Kidney epithelial cell (primary cell): ENCODE measurements around the gene MYBPC2. TPM values are rescaled to one million over a fixed set of nuclear protein-coding genes. Genes with fewer than 3 reads are reported as not detected.
A peak's percentile ranks its signal among the peaks of the same experiment; 100 is the strongest.

ENCODE experiments used
- DNase-seq: peaks from one replicate; pipeline ENCODE4 v3.0.0-alpha.2; 2010; ENCODE audit warnings: low read depth
- H3K27me3 ChIP-seq: 2 replicates; pipeline ENCODE4 v1.6.0; 2011; ENCODE audit warnings: low read length; ENCODE audit not compliant: control insufficient read depth, insufficient read depth
- H3K36me3 ChIP-seq: 2 replicates; pipeline ENCODE4 v1.5.1; 2011; ENCODE audit warnings: low read length; ENCODE audit not compliant: control insufficient read depth, insufficient read depth
- H3K4me3 ChIP-seq: 2 replicates; pipeline ENCODE4 v1.5.1; 2011; ENCODE audit warnings: low read depth, mild to moderate bottlenecking, control low read depth, low read length
- total RNA-seq: library from RNA; depleted of rRNA; stranded (reverse); fragments of >200 nt; gene quantifications from 2 replicates; pipeline ENCODE4 v1.2.3, GENCODE V29; 2015
- TF ChIP-seq, protein P1 (sequence below): IDR thresholded peaks from 2 replicates; pipeline ENCODE4 v1.5.1; 2011; ENCODE audit warnings: mild to moderate bottlenecking, moderate library complexity, low read length, control low read depth, inconsistent platforms; ENCODE audit not compliant: insufficient read depth, poor library complexity, severe bottlenecking

The MYBPC2 gene
- total RNA-seq, 1 donor from 2014 or later: 0.21 TPM

DNA sequence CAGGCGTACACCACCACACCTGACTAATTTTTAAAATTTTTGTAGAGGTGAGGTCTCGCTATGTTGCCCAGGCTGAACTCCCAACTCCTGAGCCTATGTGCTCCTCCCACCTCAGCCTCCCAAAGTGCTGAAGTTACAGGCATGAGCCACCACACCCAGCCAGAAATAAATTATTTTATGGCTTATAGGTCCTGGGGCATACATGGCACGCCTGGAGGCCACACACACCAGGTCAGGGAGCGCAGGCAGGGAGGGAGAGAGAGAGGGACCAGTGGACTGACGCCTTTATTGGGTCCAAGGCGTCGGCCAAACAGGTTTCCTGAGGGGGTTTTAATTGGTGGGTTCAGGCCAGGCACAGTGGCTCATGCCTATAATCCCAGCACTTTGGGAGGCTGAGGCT is 7.1 kb upstream of the MYBPC2 start:
- peaks cover 17% of the 10 kb centered on the region for H3K27me3 ChIP-seq
- TF ChIP-seq, protein P1, sequence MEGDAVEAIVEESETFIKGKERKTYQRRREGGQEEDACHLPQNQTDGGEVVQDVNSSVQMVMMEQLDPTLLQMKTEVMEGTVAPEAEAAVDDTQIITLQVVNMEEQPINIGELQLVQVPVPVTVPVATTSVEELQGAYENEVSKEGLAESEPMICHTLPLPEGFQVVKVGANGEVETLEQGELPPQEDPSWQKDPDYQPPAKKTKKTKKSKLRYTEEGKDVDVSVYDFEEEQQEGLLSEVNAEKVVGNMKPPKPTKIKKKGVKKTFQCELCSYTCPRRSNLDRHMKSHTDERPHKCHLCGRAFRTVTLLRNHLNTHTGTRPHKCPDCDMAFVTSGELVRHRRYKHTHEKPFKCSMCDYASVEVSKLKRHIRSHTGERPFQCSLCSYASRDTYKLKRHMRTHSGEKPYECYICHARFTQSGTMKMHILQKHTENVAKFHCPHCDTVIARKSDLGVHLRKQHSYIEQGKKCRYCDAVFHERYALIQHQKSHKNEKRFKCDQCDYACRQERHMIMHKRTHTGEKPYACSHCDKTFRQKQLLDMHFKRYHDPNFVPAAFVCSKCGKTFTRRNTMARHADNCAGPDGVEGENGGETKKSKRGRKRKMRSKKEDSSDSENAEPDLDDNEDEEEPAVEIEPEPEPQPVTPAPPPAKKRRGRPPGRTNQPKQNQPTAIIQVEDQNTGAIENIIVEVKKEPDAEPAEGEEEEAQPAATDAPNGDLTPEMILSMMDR: no peak
- H3K36me3 ChIP-seq: no peaks in the 10 kb centered on the region
- no peak for DNase-seq
- H3K4me3 ChIP-seq: no peak overlapping the region

DNA sequence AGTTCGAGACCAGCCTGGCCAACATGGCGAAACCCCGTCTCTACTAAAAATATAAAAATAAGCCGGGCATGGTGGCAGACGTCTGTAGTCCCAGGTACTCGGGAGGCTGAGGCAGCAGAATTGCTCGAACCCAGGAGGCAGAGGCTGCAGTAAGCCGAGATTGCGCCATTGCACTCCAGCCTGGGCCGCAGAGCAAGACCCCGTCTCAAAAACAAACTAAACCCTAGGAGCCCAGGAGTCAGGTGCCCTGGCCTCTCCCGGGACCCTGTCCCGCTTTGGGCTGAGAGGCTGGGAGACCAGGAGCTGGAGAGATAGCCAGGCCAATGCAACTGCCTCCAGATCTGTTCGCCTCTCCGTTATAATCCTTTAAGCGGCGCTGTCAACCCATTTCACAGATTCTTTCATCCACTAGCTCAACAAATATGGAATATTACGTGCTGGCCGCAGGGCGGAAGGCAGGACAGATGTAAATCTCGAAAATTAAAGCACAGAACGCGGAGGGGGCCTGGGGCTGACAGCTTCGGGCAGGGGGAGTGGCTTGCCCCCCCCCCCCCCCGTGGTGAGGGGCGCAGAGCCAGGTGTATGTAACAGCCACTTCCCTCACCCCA is 5.3 kb upstream of the MYBPC2 start:
- DNase-seq: no peak
- TF ChIP-seq, protein P1: no peak
- no peaks in the 10 kb centered on the region for H3K36me3 ChIP-seq
- H3K4me3 ChIP-seq: no peak overlapping the region
- peaks cover 28% of the 10 kb centered on the region for H3K27me3 ChIP-seq

- H3K36me3 ChIP-seq: no peaks in the 10 kb centered on the region
- TF ChIP-seq, protein P1: no peak
- DNase-seq: peak; percentile 39
- H3K4me3 ChIP-seq: no peak overlapping the region
- peaks cover 34% of the 10 kb centered on the region for H3K27me3 ChIP-seq
Measured at GRCh38 chr19:50427997-50428425, 4.7 kb upstream of the MYBPC2 start.

GRCh38 chr19:50428772-50429463 is 3.8 kb upstream of the MYBPC2 start:
- Histone ChIP-seq H3K27me3 (peaks cover 38% of the 10 kb centered on the region), H3K4me3 (no peak overlapping the region), H3K36me3 (no peaks in the 10 kb centered on the region)
- TF ChIP-seq, protein P1: no peak
- no peak for DNase-seq

DNA sequence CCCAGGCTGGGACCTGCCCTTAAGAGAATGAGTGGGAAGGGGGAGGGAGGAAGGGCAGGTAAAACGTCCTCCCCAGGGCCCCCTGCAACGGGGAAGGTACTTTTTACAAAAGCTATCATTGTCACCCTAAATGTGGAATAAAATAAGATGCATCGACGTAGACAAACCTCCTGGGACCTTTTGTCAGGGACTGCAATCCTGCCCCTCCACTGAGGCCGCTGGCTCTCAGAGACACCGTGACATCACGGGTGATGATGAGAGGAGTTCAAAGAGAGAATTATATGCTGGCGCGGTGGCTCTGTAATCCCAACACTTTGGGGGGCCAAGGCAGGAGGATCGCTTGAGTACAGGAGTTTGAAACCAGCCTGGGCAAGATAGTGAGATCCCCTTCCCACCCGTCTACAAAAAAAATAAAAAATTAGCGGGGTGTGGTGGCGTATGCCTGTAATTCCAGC is 1.8 kb upstream of the MYBPC2 start:
- DNase-seq: no peak
- Histone ChIP-seq H3K4me3 (peak overlapping the region; percentile 57), H3K36me3 (no peaks in the 10 kb centered on the region), H3K27me3 (peaks cover 45% of the 10 kb centered on the region)
- TF ChIP-seq, protein P1: no peak
